Central memory CD8-positive, alpha-beta T cell (primary cell): Measurements from ENCODE around the gene CPE.
A peak's percentile ranks its signal among the peaks of the same experiment; 100 is the strongest.

Experiments used
- ATAC-seq: fragments of 150-1000 bp; cut with Tn5 transposase; replicated peaks from 2 replicates; pipeline ENCODE4 v1.10.0; 2022; ENCODE audit warnings: mild to moderate bottlenecking, moderate FRiP score, moderate number of reproducible peaks; ENCODE audit not compliant: poor library complexity, severe bottlenecking; ENCODE audit errors: extremely low read depth
- DNase-seq, 2 donors: peaks; one replicate each; pipeline ENCODE4 v3.0.0; 2021; ENCODE audit warnings: low spot score in 2 of 2
- H3K27ac Mint-ChIP-seq: one replicate; pipeline ENCODE4 v1.8.0; 2022; ENCODE audit warnings: low read depth, mild to moderate bottlenecking, moderate library complexity, mixed read lengths
- H3K27me3 Mint-ChIP-seq: one replicate; pipeline ENCODE4 v1.8.0; 2022; ENCODE audit warnings: mixed read lengths
- H3K36me3 Mint-ChIP-seq: one replicate; pipeline ENCODE4 v1.8.0; 2022; ENCODE audit warnings: mild to moderate bottlenecking, moderate library complexity, mixed read lengths; ENCODE audit not compliant: insufficient read depth
- H3K4me1 Mint-ChIP-seq: one replicate; pipeline ENCODE4 v1.8.0; 2022; ENCODE audit warnings: mixed read lengths
- H3K4me3 Mint-ChIP-seq: one replicate; pipeline ENCODE4 v1.8.0; 2022; ENCODE audit warnings: mild to moderate bottlenecking, moderate library complexity, mixed read lengths
- H3K9me3 Mint-ChIP-seq: one replicate; pipeline ENCODE4 v1.8.0; 2022; ENCODE audit warnings: mixed read lengths

CPE gene

GRCh38 chr4:165370530-165370929 lies 8.3 kb upstream of the CPE start:
- no peaks in the 10 kb centered on the region for H3K9me3 Mint-ChIP-seq
- ATAC-seq (no peak), DNase-seq (no peak)
- no peaks in the 10 kb centered on the region for H3K36me3 Mint-ChIP-seq
- peaks cover 25% of the 10 kb centered on the region for H3K27me3 Mint-ChIP-seq
- no peak overlapping the region for H3K27ac Mint-ChIP-seq
- H3K4me1 Mint-ChIP-seq: no peaks in the 10 kb centered on the region
- no peak overlapping the region for H3K4me3 Mint-ChIP-seq

GRCh38 chr4:165375465-165375864 lies 3.3 kb upstream of the CPE start:
- ATAC-seq (no peak), DNase-seq (no peak)
- Mint-ChIP-seq H3K4me3 (no peak overlapping the region), H3K27me3 (peaks cover 61% of the 10 kb centered on the region), H3K36me3 (peaks cover 2% of the 10 kb centered on the region), H3K4me1 (no peaks in the 10 kb centered on the region), H3K27ac (no peak overlapping the region), H3K9me3 (no peaks in the 10 kb centered on the region)

DNA sequence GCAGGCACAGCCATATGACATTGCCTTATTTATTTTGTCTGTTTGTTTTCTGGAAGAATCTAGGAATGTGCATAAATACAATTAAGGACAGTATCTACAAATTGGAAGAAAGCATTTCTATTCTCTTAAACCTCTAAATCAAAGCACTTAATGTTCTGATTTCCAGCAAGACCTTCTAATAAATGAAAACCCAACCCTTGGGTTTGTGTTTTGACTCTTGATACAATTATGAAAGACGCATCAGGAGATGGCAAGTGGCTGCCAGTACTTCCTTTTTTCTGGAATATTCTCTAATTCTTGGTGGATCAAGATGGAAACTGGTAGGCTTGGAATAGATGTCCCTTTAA lies 437 bp upstream of the CPE start:
- H3K27ac Mint-ChIP-seq: no peak overlapping the region

DNA sequence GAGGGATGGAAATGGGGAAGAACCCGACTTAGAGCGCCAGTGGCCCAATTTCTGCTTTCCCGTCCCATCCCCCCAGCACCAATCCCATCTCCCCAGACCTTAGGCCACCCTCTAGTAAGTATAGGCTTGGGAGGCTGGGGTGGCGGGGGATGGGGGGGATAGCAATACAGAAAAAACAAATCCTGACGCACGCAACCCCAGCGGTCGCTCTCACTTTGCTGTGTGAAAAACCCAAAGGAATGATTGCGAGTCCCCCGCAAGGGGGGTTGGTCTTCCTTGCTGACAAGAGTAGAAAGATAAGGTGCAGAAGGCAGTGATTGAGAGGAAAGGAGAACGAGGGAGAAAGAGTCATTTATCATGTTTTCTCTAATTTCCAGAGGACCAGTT lies 863 bp downstream of the CPE start:
- H3K9me3 Mint-ChIP-seq: no peaks in the 10 kb centered on the region
- H3K27me3 Mint-ChIP-seq: peaks cover 84% of the 10 kb centered on the region
- ATAC-seq: no peak
- no peak overlapping the region for H3K4me3 Mint-ChIP-seq
- no peaks in the 10 kb centered on the region for H3K4me1 Mint-ChIP-seq
- no peak overlapping the region for H3K27ac Mint-ChIP-seq
- DNase-seq: no peak
- peaks cover 2% of the 10 kb centered on the region for H3K36me3 Mint-ChIP-seq

More for the DNA sequence above, 437 bp upstream of the CPE start:
- Mint-ChIP-seq H3K36me3 (peaks cover 2% of the 10 kb centered on the region), H3K4me3 (peak overlapping the region; percentile 58), H3K27me3 (peaks cover 85% of the 10 kb centered on the region), H3K4me1 (no peaks in the 10 kb centered on the region), H3K9me3 (no peaks in the 10 kb centered on the region)
- DNase-seq (no peak), ATAC-seq (no peak)

GRCh38 chr4:165380805-165381204 lies 2.0 kb downstream of the CPE start:
- Mint-ChIP-seq H3K27ac (no peak overlapping the region), H3K9me3 (no peaks in the 10 kb centered on the region), H3K4me3 (no peak overlapping the region), H3K27me3 (peaks cover 78% of the 10 kb centered on the region), H3K4me1 (no peaks in the 10 kb centered on the region), H3K36me3 (peaks cover 2% of the 10 kb centered on the region)
- ATAC-seq (no peak), DNase-seq (no peak)

DNA sequence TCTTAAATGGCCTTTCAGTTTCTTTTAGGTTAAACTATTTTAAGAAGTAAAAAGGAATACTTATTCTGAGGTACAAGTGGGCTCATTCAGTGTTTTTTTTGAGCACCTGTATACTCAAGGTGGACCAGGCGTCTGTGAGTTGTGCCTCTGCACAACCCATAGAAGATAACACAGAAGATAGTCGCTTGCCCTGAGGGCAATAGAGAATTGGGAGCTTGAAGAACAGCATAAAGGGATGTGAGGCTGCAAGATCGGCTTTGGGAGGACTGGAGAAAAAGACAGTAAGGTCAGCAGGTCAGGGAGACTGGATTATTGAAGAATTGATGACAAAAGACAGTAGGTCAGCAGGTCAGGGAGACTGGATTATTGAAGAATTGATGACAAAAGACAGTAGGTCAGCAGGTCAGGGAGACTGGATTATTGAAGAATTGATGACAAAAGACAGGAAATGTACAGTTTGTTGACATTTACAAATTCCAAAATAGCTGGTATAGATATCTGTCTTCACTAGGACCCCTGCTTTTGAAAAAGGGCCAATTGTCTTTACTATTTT lies 3.1 kb downstream of the CPE start:
- no peak for ATAC-seq
- Mint-ChIP-seq H3K4me3 (no peak overlapping the region), H3K4me1 (no peaks in the 10 kb centered on the region), H3K9me3 (no peaks in the 10 kb centered on the region), H3K27ac (no peak overlapping the region), H3K27me3 (peaks cover 82% of the 10 kb centered on the region), H3K36me3 (peaks cover 2% of the 10 kb centered on the region)
- DNase-seq: no peak

DNA sequence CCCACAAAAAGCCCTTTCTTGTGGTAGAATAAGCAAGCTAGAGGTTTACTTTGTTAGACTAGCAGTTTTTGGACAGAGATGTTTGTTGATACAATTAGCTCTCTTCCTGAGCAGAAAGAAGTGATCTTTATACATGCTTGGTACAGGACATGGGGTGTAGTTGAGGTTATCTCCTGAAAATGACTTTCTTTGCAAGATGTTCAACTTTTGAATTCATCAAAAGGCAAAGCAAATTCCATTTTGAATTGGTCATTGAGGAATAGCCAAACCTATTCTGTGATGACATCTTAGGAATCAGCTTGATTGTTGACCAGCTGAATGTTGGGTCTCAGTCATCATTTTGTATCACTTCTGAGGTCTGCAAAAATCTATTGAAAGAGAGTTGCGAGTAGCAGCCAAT lies 3.8 kb downstream of the CPE start:
- DNase-seq (no peak), ATAC-seq (no peak)
- H3K4me1 Mint-ChIP-seq: no peaks in the 10 kb centered on the region
- H3K27me3 Mint-ChIP-seq: peaks cover 89% of the 10 kb centered on the region
- no peak overlapping the region for H3K4me3 Mint-ChIP-seq
- no peak overlapping the region for H3K27ac Mint-ChIP-seq
- H3K9me3 Mint-ChIP-seq: no peaks in the 10 kb centered on the region
- peaks cover 2% of the 10 kb centered on the region for H3K36me3 Mint-ChIP-seq

GRCh38 chr4:165383591-165384073 lies 4.8 kb downstream of the CPE start:
- H3K4me1 Mint-ChIP-seq: no peaks in the 10 kb centered on the region
- H3K27ac Mint-ChIP-seq: no peak overlapping the region
- DNase-seq (no peak), ATAC-seq (no peak)
- H3K27me3 Mint-ChIP-seq: peaks cover 89% of the 10 kb centered on the region
- peaks cover 2% of the 10 kb centered on the region for H3K36me3 Mint-ChIP-seq
- no peak overlapping the region for H3K4me3 Mint-ChIP-seq
- no peaks in the 10 kb centered on the region for H3K9me3 Mint-ChIP-seq

GRCh38 chr4:165384186-165384585 lies 5.4 kb downstream of the CPE start:
- H3K4me1 Mint-ChIP-seq: no peaks in the 10 kb centered on the region
- H3K36me3 Mint-ChIP-seq: no peaks in the 10 kb centered on the region
- H3K9me3 Mint-ChIP-seq: no peaks in the 10 kb centered on the region
- no peak overlapping the region for H3K4me3 Mint-ChIP-seq
- H3K27me3 Mint-ChIP-seq: peaks cover 87% of the 10 kb centered on the region
- DNase-seq (no peak), ATAC-seq (no peak)
- H3K27ac Mint-ChIP-seq: no peak overlapping the region

- Mint-ChIP-seq H3K4me1 (no peaks in the 10 kb centered on the region), H3K27me3 (peaks cover 84% of the 10 kb centered on the region), H3K36me3 (no peaks in the 10 kb centered on the region), H3K9me3 (no peaks in the 10 kb centered on the region), H3K4me3 (no peak overlapping the region), H3K27ac (no peak overlapping the region)
- ATAC-seq (no peak), DNase-seq (no peak)
Observed at GRCh38 chr4:165384598-165384997, 5.8 kb downstream of the CPE start.

- H3K4me1 Mint-ChIP-seq: no peaks in the 10 kb centered on the region
- H3K27ac Mint-ChIP-seq: no peak overlapping the region
- no peak for DNase-seq
- peaks cover 84% of the 10 kb centered on the region for H3K27me3 Mint-ChIP-seq
- ATAC-seq: no peak
- H3K36me3 Mint-ChIP-seq: no peaks in the 10 kb centered on the region
- no peaks in the 10 kb centered on the region for H3K9me3 Mint-ChIP-seq
- H3K4me3 Mint-ChIP-seq: no peak overlapping the region
Observed at GRCh38 chr4:165385126-165385525, 6.3 kb downstream of the CPE start.

DNA sequence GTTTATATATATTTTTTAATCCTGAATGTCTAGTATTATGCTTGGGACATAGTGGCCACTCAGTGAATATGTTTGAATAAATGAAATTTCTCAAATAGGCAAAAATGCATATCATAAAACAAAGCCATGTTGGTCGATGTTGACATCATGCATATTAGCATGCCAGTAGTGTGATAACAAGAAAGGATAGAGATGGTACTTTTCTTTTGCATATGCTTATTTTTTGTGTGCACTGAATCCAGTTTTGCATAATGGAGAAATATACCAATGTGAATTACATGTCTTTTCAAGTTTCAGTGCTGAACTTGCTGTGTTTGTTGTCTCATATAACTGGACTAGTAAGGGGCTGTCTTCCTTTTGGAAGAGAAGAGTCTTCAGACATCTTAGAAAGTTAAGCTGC lies 7.5 kb downstream of the CPE start:
- H3K9me3 Mint-ChIP-seq: no peaks in the 10 kb centered on the region
- no peaks in the 10 kb centered on the region for H3K4me1 Mint-ChIP-seq
- H3K36me3 Mint-ChIP-seq: no peaks in the 10 kb centered on the region
- DNase-seq (no peak), ATAC-seq (no peak)
- no peak overlapping the region for H3K4me3 Mint-ChIP-seq
- H3K27me3 Mint-ChIP-seq: peaks cover 84% of the 10 kb centered on the region
- H3K27ac Mint-ChIP-seq: no peak overlapping the region

GRCh38 chr4:165388756-165389155 lies 9.9 kb downstream of the CPE start:
- Mint-ChIP-seq H3K4me1 (no peaks in the 10 kb centered on the region), H3K27ac (no peak overlapping the region), H3K27me3 (peaks cover 63% of the 10 kb centered on the region), H3K36me3 (no peaks in the 10 kb centered on the region), H3K9me3 (no peaks in the 10 kb centered on the region), H3K4me3 (no peak overlapping the region)
- no peak for DNase-seq
- no peak for ATAC-seq

DNA sequence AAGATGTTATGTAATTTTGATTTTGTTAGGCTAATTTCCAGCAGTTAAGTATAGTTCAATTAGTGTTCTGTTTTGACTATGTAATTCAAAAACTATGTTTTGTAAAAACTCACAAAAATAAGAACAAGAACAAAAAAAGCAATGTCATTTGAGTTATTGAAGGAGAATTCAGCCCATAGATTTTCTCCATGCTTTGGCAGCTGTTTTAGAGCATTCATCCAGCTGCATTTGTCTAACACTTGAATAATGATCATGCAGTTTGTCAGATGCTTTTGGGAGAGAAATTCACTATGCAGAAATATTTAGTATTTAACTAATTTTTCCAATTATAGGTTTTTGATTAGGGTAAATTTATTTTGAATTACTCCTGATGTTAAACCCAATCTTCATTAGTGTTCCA lies 14.2 kb downstream of the CPE start:
- Mint-ChIP-seq H3K27me3 (peaks cover 26% of the 10 kb centered on the region), H3K27ac (no peak overlapping the region), H3K4me1 (no peaks in the 10 kb centered on the region), H3K4me3 (no peak overlapping the region), H3K9me3 (no peaks in the 10 kb centered on the region), H3K36me3 (no peaks in the 10 kb centered on the region)
- DNase-seq (no peak), ATAC-seq (no peak)
